DOHH2 (cell line): ENCODE data around the gene R3HDM2.

Experiments used
- EZH2phosphoT487 ChIP-seq: fragments of 200-600 bp; sonication (generic); IDR thresholded peaks from 2 replicates; pipeline ENCODE4 v1.6.1; 2017; ENCODE audit warnings: borderline replicate concordance, mild to moderate bottlenecking, antibody characterized with exemption, low read length, moderate library complexity, mixed read lengths
- TF ChIP-seq, protein P1 (sequence below): fragments of 200-600 bp; sonication (generic); IDR thresholded peaks from one replicate; pipeline ENCODE4 v1.5.1; 2014; ENCODE audit warnings: antibody characterized with exemption, mild to moderate bottlenecking, low read depth, low read length; ENCODE audit not compliant: poor library complexity, severe bottlenecking

DNA sequence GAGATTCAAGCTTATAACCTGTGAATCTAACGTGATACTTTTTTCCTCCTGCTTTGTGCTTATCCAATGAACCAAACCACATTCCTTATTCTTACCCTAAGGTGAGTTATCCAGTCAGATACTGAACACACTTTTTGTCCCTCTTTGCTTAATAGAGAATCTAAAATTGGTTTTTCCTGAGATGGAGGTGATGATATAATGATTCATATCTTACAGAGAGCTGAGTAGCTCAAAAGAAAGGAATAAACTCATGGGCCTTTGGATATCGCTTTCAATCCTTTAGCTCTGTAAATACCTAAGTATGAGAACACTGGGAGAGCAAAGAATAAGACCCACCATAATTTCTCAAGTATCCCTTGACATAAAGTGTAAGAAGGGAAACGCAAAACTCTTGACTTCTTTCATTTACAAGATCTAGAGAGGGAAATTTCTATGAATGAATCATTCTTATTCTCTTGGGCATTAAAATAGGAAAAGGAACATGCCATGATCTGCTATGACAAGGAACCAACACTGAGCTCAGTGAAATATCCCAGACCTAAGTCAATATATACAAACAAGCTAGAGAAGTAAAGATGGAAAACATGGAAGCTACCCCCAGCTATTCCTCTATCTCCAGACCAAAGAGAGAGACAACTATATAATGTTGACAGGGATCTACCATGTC lies 98.1 kb downstream of the R3HDM2 start:
- TF ChIP-seq, protein P1, sequence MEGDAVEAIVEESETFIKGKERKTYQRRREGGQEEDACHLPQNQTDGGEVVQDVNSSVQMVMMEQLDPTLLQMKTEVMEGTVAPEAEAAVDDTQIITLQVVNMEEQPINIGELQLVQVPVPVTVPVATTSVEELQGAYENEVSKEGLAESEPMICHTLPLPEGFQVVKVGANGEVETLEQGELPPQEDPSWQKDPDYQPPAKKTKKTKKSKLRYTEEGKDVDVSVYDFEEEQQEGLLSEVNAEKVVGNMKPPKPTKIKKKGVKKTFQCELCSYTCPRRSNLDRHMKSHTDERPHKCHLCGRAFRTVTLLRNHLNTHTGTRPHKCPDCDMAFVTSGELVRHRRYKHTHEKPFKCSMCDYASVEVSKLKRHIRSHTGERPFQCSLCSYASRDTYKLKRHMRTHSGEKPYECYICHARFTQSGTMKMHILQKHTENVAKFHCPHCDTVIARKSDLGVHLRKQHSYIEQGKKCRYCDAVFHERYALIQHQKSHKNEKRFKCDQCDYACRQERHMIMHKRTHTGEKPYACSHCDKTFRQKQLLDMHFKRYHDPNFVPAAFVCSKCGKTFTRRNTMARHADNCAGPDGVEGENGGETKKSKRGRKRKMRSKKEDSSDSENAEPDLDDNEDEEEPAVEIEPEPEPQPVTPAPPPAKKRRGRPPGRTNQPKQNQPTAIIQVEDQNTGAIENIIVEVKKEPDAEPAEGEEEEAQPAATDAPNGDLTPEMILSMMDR = no peak
- no peak for TF ChIP-seq EZH2phosphoT487
